Colon (tissue), 2 donors: ENCODE measurements around the gene ARHGAP22.

Experiments used
- FAIRE-seq: peaks from 2 replicates; lab custom pipeline; 2012; peaks lifted over from hg19 to GRCh38; lab: Jason Lieb, UNC
- donor health status: control.
- donor health status: control.

The ARHGAP22 gene

GRCh38 chr10:48529331-48529730 is 75.5 kb downstream of the ARHGAP22 start:
- FAIRE-seq, result no peak

- no peak for FAIRE-seq
These were observed 77.1 kb downstream of the ARHGAP22 start for GRCh38 chr10:48527756-48528155.

- no peak for FAIRE-seq
These were observed 77.9 kb downstream of the ARHGAP22 start for GRCh38 chr10:48526846-48527505.

- FAIRE-seq, result no peak
These were observed 78.7 kb downstream of the ARHGAP22 start for GRCh38 chr10:48526011-48526821.

GRCh38 chr10:48525113-48525512 is 79.8 kb downstream of the ARHGAP22 start:
- no peak for FAIRE-seq

- FAIRE-seq, result no peak
These were observed 80.8 kb downstream of the ARHGAP22 start for GRCh38 chr10:48523820-48524758.

- no peak for FAIRE-seq
These were observed 81.6 kb downstream of the ARHGAP22 start for GRCh38 chr10:48523212-48523819.

GRCh38 chr10:48522011-48522765 is 82.7 kb downstream of the ARHGAP22 start:
- FAIRE-seq, result no peak

GRCh38 chr10:48520594-48520993 is 84.3 kb downstream of the ARHGAP22 start:
- FAIRE-seq, result no peak

GRCh38 chr10:48520184-48520506 is 84.7 kb downstream of the ARHGAP22 start:
- FAIRE-seq, result no peak

GRCh38 chr10:48519481-48520183 is 85.2 kb downstream of the ARHGAP22 start:
- no peak for FAIRE-seq

- no peak for FAIRE-seq
These were observed 85.9 kb downstream of the ARHGAP22 start for GRCh38 chr10:48518986-48519385.

GRCh38 chr10:48517911-48518811 is 86.7 kb downstream of the ARHGAP22 start:
- FAIRE-seq, result no peak

- FAIRE-seq, result no peak
These were observed 87.4 kb downstream of the ARHGAP22 start for GRCh38 chr10:48517482-48517881.

- FAIRE-seq, result no peak
These were observed 88.0 kb downstream of the ARHGAP22 start for GRCh38 chr10:48516911-48517310.

- no peak for FAIRE-seq
These were observed 90.0 kb downstream of the ARHGAP22 start for GRCh38 chr10:48514916-48515315.

- FAIRE-seq, result no peak
These were observed 90.6 kb downstream of the ARHGAP22 start for GRCh38 chr10:48514255-48514654.

- no peak for FAIRE-seq
These were observed 92.0 kb downstream of the ARHGAP22 start for GRCh38 chr10:48512861-48513260.

- no peak for FAIRE-seq
These were observed 93.0 kb downstream of the ARHGAP22 start for GRCh38 chr10:48511875-48512231.
